IMR-90 (cell line): Measurements from ENCODE around the gene TUBGCP6. TPM values are rescaled to one million over a fixed set of nuclear protein-coding genes. Genes with fewer than 3 reads are reported as not detected.
A peak's percentile ranks its signal among the peaks of the same experiment; 100 is the strongest.

Experiments used
- ATAC-seq: fragments of 200-7000 bp; cut with Tn5 transposase; 2 replicates; pipeline ENCODE4 v1.9.1; 2020; ENCODE audit warnings: low read depth, mild to moderate bottlenecking, moderate library complexity
- BruUV-seq: library from RNA; stranded (reverse); fragments of 400-500 nt; replicated peaks from 2 replicates; lab custom pipeline; 2021; lab: Mats Ljungman, UMichigan
- CTCF ChIA-PET: fragments of 300-600 bp; formaldehyde crosslinking; extraction: SDS; loops from one replicate; lab custom pipeline; 2021; ENCODE audit warnings: antibody characterized with exemption; lab: Yijun Ruan, JAX
- POLR2A ChIA-PET: fragments of 300-600 bp; sonication (Branson Sonifier 250); formaldehyde crosslinking; loops from one replicate; lab custom pipeline; 2022; ENCODE audit warnings: antibody characterized with exemption; ENCODE audit not compliant: unreplicated experiment; lab: Charles Lee
- DNase-seq: peaks from one replicate; pipeline ENCODE4 v3.0.0; 2013
- H2AFZ ChIP-seq: replicated peaks from 2 replicates; pipeline ENCODE3; 2013; ENCODE audit warnings: low read length, mild to moderate bottlenecking; ENCODE audit not compliant: poor library complexity
- H2AK5ac ChIP-seq: 2 replicates; pipeline ENCODE4 v1.6.1; 2013; ENCODE audit warnings: low read depth, low read length, inconsistent platforms
- H2AK9ac ChIP-seq: replicated peaks from 2 replicates; pipeline ENCODE3; 2013; ENCODE audit warnings: mild to moderate bottlenecking, low read depth, low read length, moderate library complexity; ENCODE audit not compliant: poor library complexity
- H2BK120ac ChIP-seq: 2 replicates; pipeline ENCODE4 v1.6.1; 2013; ENCODE audit warnings: low read depth, low read length, inconsistent platforms
- H2BK15ac ChIP-seq: 3 replicates; pipeline ENCODE4 v1.6.1; 2013; ENCODE audit warnings: low read depth, low read length, inconsistent platforms
- H2BK20ac ChIP-seq: 2 replicates; pipeline ENCODE4 v1.6.1; 2013; ENCODE audit warnings: low read depth, mild to moderate bottlenecking, inconsistent platforms, low read length, moderate library complexity
- H2BK5ac ChIP-seq: 2 replicates; pipeline ENCODE4 v1.6.1; 2013; ENCODE audit warnings: mild to moderate bottlenecking, low read depth, low read length, inconsistent platforms; ENCODE audit not compliant: poor library complexity, severe bottlenecking
- H3K14ac ChIP-seq: replicated peaks from 2 replicates; pipeline ENCODE4 v1.6.1; 2013; ENCODE audit warnings: low read depth, low read length, inconsistent platforms
- H3K18ac ChIP-seq: 2 replicates; pipeline ENCODE4 v1.6.1; 2013; ENCODE audit warnings: low read depth, low read length, control low read depth
- H3K23ac ChIP-seq: 2 replicates; pipeline ENCODE4 v1.6.1; 2013; ENCODE audit warnings: low read depth, low read length, inconsistent platforms
- H3K27ac ChIP-seq: 2 replicates; pipeline ENCODE4 v1.5.1; 2013; ENCODE audit warnings: mild to moderate bottlenecking, control low read depth, low read length; ENCODE audit not compliant: insufficient read depth
- H3K27me3 ChIP-seq: 2 replicates; pipeline ENCODE4 v1.6.1; 2013; ENCODE audit warnings: low read length; ENCODE audit not compliant: control insufficient read depth, insufficient read depth
- H3K36me3 ChIP-seq: 2 replicates; pipeline ENCODE4 v1.6.1; 2013; ENCODE audit warnings: low read length, mixed read lengths; ENCODE audit not compliant: control insufficient read depth, insufficient read depth
- H3K4ac ChIP-seq: 2 replicates; pipeline ENCODE4 v1.6.1; 2013; ENCODE audit warnings: low read depth, low read length, inconsistent platforms
- H3K4me1 ChIP-seq: 2 replicates; pipeline ENCODE4 v1.6.1; 2013; ENCODE audit warnings: low read length, mixed read lengths; ENCODE audit not compliant: control insufficient read depth, insufficient read depth
- H3K4me2 ChIP-seq: 2 replicates; pipeline ENCODE4 v1.6.1; 2013; ENCODE audit warnings: low read depth, mild to moderate bottlenecking, control low read depth, low read length, moderate library complexity
- H3K4me3 ChIP-seq: 2 replicates; pipeline ENCODE4 v1.5.1; 2013; ENCODE audit warnings: low read depth, mild to moderate bottlenecking, control low read depth, low read length, moderate library complexity; ENCODE audit not compliant: insufficient read depth
- H3K56ac ChIP-seq: 2 replicates; pipeline ENCODE4 v1.6.1; 2013; ENCODE audit warnings: low read length, inconsistent platforms; ENCODE audit not compliant: insufficient read depth; ENCODE audit errors: extremely low read depth
- H3K79me1 ChIP-seq, 2 experiments: 2 replicates each; pipeline ENCODE4 v1.6.1; 2013; ENCODE audit warnings: low read length in 2 of 2, inconsistent platforms in 1 of 2, low read depth in 1 of 2
- H3K9ac ChIP-seq: 2 replicates; pipeline ENCODE4 v1.6.1; 2013; ENCODE audit warnings: low read depth, low read length, control low read depth
- H3K9me1 ChIP-seq: 2 replicates; pipeline ENCODE4 v1.6.1; 2013; ENCODE audit warnings: low read length, inconsistent platforms; ENCODE audit not compliant: insufficient read depth
- H3K9me3 ChIP-seq: 2 replicates; pipeline ENCODE4 v1.6.1; 2013; ENCODE audit warnings: low read length; ENCODE audit not compliant: control insufficient read depth, insufficient read depth
- H4K20me1 ChIP-seq: 2 replicates; pipeline ENCODE4 v1.6.1; 2013; ENCODE audit warnings: low read length, inconsistent platforms; ENCODE audit not compliant: insufficient read depth
- H4K5ac ChIP-seq: 2 replicates; pipeline ENCODE4 v1.6.1; 2013; ENCODE audit warnings: mild to moderate bottlenecking, low read depth, low read length, control low read depth
- H4K8ac ChIP-seq, 2 experiments: 2 replicates each; pipeline ENCODE4 v1.6.1; 2013; ENCODE audit warnings: low read depth in 2 of 2, low read length in 2 of 2, control low read depth in 1 of 2, inconsistent platforms in 1 of 2
- H4K91ac ChIP-seq: 2 replicates; pipeline ENCODE4 v1.6.1; 2013; ENCODE audit warnings: low read depth, low read length, inconsistent platforms; ENCODE audit not compliant: insufficient read depth
- BHLHE40 ChIP-seq: fragments of 150-350 bp; IDR thresholded peaks from 2 replicates; pipeline ENCODE4 v1.6.1; 2016; ENCODE audit warnings: mild to moderate bottlenecking, low read depth, low read length
- CTCF ChIP-seq: conservative IDR thresholded peaks from 2 replicates; pipeline ENCODE4 v1.5.1; 2012; ENCODE audit warnings: mild to moderate bottlenecking, low read depth, low read length, improper control_type of control experiment
- MAFK ChIP-seq: IDR thresholded peaks from 2 replicates; pipeline ENCODE4 v1.6.1; 2012; ENCODE audit warnings: low read depth, low read length, improper control_type of control experiment
- MAZ ChIP-seq: IDR thresholded peaks from 2 replicates; pipeline ENCODE4 v1.6.1; 2012; ENCODE audit warnings: low read depth, mild to moderate bottlenecking, low read length, improper control_type of control experiment, moderate library complexity, borderline replicate concordance
- MXI1 ChIP-seq: IDR thresholded peaks from 2 replicates; pipeline ENCODE4 v1.6.1; 2012; ENCODE audit warnings: low read depth, mild to moderate bottlenecking, low read length, moderate library complexity, borderline replicate concordance
- NFE2L2 ChIP-seq: fragments of 150-350 bp; IDR thresholded peaks from 2 replicates; pipeline ENCODE4 v1.6.1; 2016; ENCODE audit warnings: low read depth, mild to moderate bottlenecking, low read length
- POLR2A ChIP-seq: IDR thresholded peaks from 2 replicates; pipeline ENCODE4 v1.6.1; 2012; ENCODE audit warnings: mild to moderate bottlenecking, low read depth, low read length
- RAD21 ChIP-seq: IDR thresholded peaks from 2 replicates; pipeline ENCODE4 v1.6.1; 2012; ENCODE audit warnings: low read length, improper control_type of control experiment
- RCOR1 ChIP-seq: IDR thresholded peaks from 2 replicates; pipeline ENCODE4 v1.6.1; 2012; ENCODE audit warnings: mild to moderate bottlenecking, low read length, improper control_type of control experiment; ENCODE audit not compliant: insufficient replicate concordance
- RFX5 ChIP-seq: IDR thresholded peaks from 2 replicates; pipeline ENCODE4 v1.8.0; 2012; ENCODE audit warnings: low read depth, mild to moderate bottlenecking, low read length, moderate library complexity
- USF2 ChIP-seq: fragments of 150-350 bp; IDR thresholded peaks from 2 replicates; pipeline ENCODE4 v1.6.1; 2017; ENCODE audit warnings: mild to moderate bottlenecking, antibody characterized with exemption, low read length, low read depth
- WGBS, 2 experiments: methylation state at CpG; one replicate each; pipeline versions ENCODE4 v1.1.5 to v1.1.7; 2013; ENCODE audit warnings: missing lambda C conversion rate in 2 of 2; ENCODE audit not compliant: insufficient read length in 1 of 2; ENCODE audit errors: extremely low coverage in 2 of 2; 5-methylcytosine and 5-hydroxymethylcytosine counted together
- dilution Hi-C: fragments of 300-500 bp; cut with HindIII; formaldehyde crosslinking; loops from one replicate; pipeline ENCODE4 v1.14.3; 2018; ENCODE audit warnings: low sequenced_read_pairs; ENCODE audit not compliant: unreplicated experiment
- in situ Hi-C: fragments of 300-500 bp; cut with MboI; formaldehyde crosslinking; loops from 3 replicates; pipeline ENCODE4 v1.14.3; 2019; ENCODE audit warnings: low sequenced_read_pairs, inconsistent platforms, mixed read lengths
- intact Hi-C: fragments of 100-400 bp; cut with micrococcal nuclease; formaldehyde crosslinking; loops from 2 replicates; pipeline ENCODE4 v1.10.0; 2022
- polyA plus RNA-seq, 3 experiments: library from polyadenylated mRNA; depleted of rRNA; stranded (reverse); fragments of >200 nt; gene quantifications; 2 replicates each; pipeline ENCODE4 v1.2.3, GENCODE V29; 2012; ENCODE audit warnings: low replicate concordance in 1 of 3
- total RNA-seq: library from RNA; depleted of rRNA; stranded (reverse); fragments of >200 nt; gene quantifications from 2 replicates; pipeline ENCODE4 v1.2.3, GENCODE V29; 2012

TUBGCP6 gene
- total and polyA plus RNA-seq, 2 of the 4 experiments (the other 2 are of a cell fraction): 10.8 to 28.6 TPM

GRCh38 chr22:50199829-50200460 lies 44.9 kb downstream of the TUBGCP6 start (continued):
- TF ChIP-seq MAFK: no peak
- TF ChIP-seq CTCF: no peak
- TF ChIP-seq NFE2L2: no peak

GRCh38 chr22:50199251-50199721 lies 45.5 kb downstream of the TUBGCP6 start:
- POLR2A ChIA-PET: no interaction called here
- TF ChIP-seq POLR2A: no peak
- no peak for TF ChIP-seq MXI1
- TF ChIP-seq USF2: no peak
- TF ChIP-seq RCOR1: no peak
- TF ChIP-seq RAD21: no peak
- no peak for TF ChIP-seq MAZ
- TF ChIP-seq CTCF: no peak
- TF ChIP-seq RFX5: no peak
- no peak for TF ChIP-seq BHLHE40
- H3K18ac ChIP-seq: no peak overlapping the region
- H3K4me1 ChIP-seq: peaks cover 4% of the 10 kb centered on the region; the same call in 1 of the 2 replicates
- DNase-seq (no peak), ATAC-seq (no peak)
- H2BK15ac ChIP-seq: no peak overlapping the region
- no peak overlapping the region for H3K4me2 ChIP-seq
- H3K9me3 ChIP-seq: no peaks in the 10 kb centered on the region
- no peak overlapping the region for H3K9ac ChIP-seq
- no peak overlapping the region for H3K56ac ChIP-seq
- no peaks in the 10 kb centered on the region for H3K27me3 ChIP-seq
- 86% methylated on average over 10 of the region's 18 CpGs; no CpG with 5 or more reads in 1 of the 2 experiments for WGBS, 2 experiments
- peaks cover 13% of the 10 kb centered on the region for H4K20me1 ChIP-seq
- dilution Hi-C loops: no loop called here
- no TSS peak for BruUV-seq
- intact Hi-C loops: no loop called here
- H3K14ac ChIP-seq: no peak overlapping the region
- in situ Hi-C loops: no loop called here
- H3K27ac ChIP-seq: no peak overlapping the region
- H2BK120ac ChIP-seq: no peak overlapping the region
- no peak overlapping the region for H2AFZ ChIP-seq
- peaks cover 31 to 35% of the 10 kb centered on the region in 2 experiments for H3K79me1 ChIP-seq
- H2BK20ac ChIP-seq: no peak overlapping the region
- peaks cover 25% of the 10 kb centered on the region for H3K36me3 ChIP-seq
- H3K23ac ChIP-seq: no peak overlapping the region
- H2AK9ac ChIP-seq: peak overlapping the region; percentile 81
- H3K9me1 ChIP-seq: 0 out of 2 replicates have a peak, but pooled peaks cover 2% of the 10 kb centered on the region
- H2AK5ac ChIP-seq: no peak overlapping the region
- H4K5ac ChIP-seq: no peak overlapping the region
- no peak overlapping the region for H4K8ac ChIP-seq
- H3K4ac ChIP-seq: no peak overlapping the region
- CTCF ChIA-PET: no interaction called here
- no peak overlapping the region for H3K4me3 ChIP-seq
- H2BK5ac ChIP-seq: no peak overlapping the region
- no peak overlapping the region for H4K91ac ChIP-seq
